HepG2 (cell line): Measurements from ENCODE around the gene ADSS1. TPM values are rescaled to one million over a fixed set of nuclear protein-coding genes. Genes with fewer than 3 reads are reported as not detected.
A peak's percentile ranks its signal among the peaks of the same experiment; 100 is the strongest.

ENCODE experiments used
- MATR3 ChIP-seq: sonication (generic); formaldehyde crosslinking; IDR thresholded peaks from 2 replicates; pipeline ENCODE4 v1.4.0; 2020; ENCODE audit warnings: missing genetic modification reagents
- PHF20 ChIP-seq: sonication (generic); formaldehyde crosslinking; IDR thresholded peaks from 2 replicates; pipeline ENCODE4 v1.5.0; 2020; ENCODE audit warnings: mild to moderate bottlenecking, missing genetic modification reagents
- RAD51 ChIP-seq: fragments of 450-650 bp; IDR thresholded peaks from 2 replicates; pipeline ENCODE4 v1.6.1; 2016; ENCODE audit warnings: borderline replicate concordance
- RBM22 ChIP-seq: fragments of 200-400 bp; formaldehyde crosslinking; optimal IDR thresholded peaks from 2 replicates; pipeline ENCODE3; 2017; ENCODE audit warnings: mild to moderate bottlenecking, low read length, moderate library complexity
- SNAPC2 ChIP-seq: sonication (generic); formaldehyde crosslinking; IDR thresholded peaks from 2 replicates; pipeline ENCODE4 v1.8.1; 2022; ENCODE audit warnings: mild to moderate bottlenecking, missing genetic modification reagents
- SRSF1 ChIP-seq: fragments of 200-400 bp; formaldehyde crosslinking; optimal IDR thresholded peaks from 2 replicates; pipeline ENCODE3; 2017; ENCODE audit warnings: mild to moderate bottlenecking, low read depth, low read length, moderate library complexity
- TARDBP ChIP-seq: sonication (generic); formaldehyde crosslinking; IDR thresholded peaks from 2 replicates; pipeline ENCODE4 v1.8.0; 2022; ENCODE audit warnings: mild to moderate bottlenecking, missing genetic modification reagents
- U2AF1 ChIP-seq: fragments of 200-400 bp; formaldehyde crosslinking; optimal IDR thresholded peaks from 2 replicates; pipeline ENCODE3; 2017; ENCODE audit warnings: mild to moderate bottlenecking, low read depth, low read length
- ZBTB42 ChIP-seq: sonication (generic); formaldehyde crosslinking; IDR thresholded peaks from 2 replicates; pipeline ENCODE4 v1.5.0; 2020; ENCODE audit warnings: mild to moderate bottlenecking, missing genetic modification reagents
- ZFP62 ChIP-seq: sonication (generic); formaldehyde crosslinking; IDR thresholded peaks from 2 replicates; pipeline ENCODE4 v1.4.0; 2020; ENCODE audit warnings: missing genetic modification reagents
- ZFP82 ChIP-seq: sonication (generic); formaldehyde crosslinking; IDR thresholded peaks from 2 replicates; pipeline ENCODE4 v1.5.1; 2020; ENCODE audit warnings: mild to moderate bottlenecking, missing genetic modification reagents, borderline replicate concordance
- ZNF841 ChIP-seq: sonication (generic); formaldehyde crosslinking; IDR thresholded peaks from 2 replicates; pipeline ENCODE4 v1.8.1; 2023; ENCODE audit warnings: missing genetic modification reagents, borderline replicate concordance
- polyA plus RNA-seq, 8 experiments: library from polyadenylated mRNA; depleted of rRNA in 3 of 8; stranded (reverse) in 7 of 8; unstranded in 1 of 8; fragments of >200 nt; fragmentation: Illumina TruSeq in 4 of 8; extraction: Trizol in 4 of 8; gene quantifications; 2 replicates each; pipeline versions ENCODE4 v1.2.1 to v1.2.3, GENCODE V29; 2011 to 2016; ENCODE audit warnings: low read depth in 4 of 8, missing spikeins in 1 of 8, mixed read lengths in 1 of 8; ENCODE audit not compliant: insufficient read depth in 1 of 8
- total RNA-seq, 5 experiments: library from RNA; depleted of rRNA; stranded (reverse); fragments of >200 nt; fragmentation: Illumina TruSeq; extraction: Trizol; gene quantifications; 2 replicates each; pipeline ENCODE4 v1.2.3, GENCODE V29; 2016; ENCODE audit warnings: low read depth in 1 of 5
- TF ChIP-seq, protein P1 (sequence below): sonication (generic); formaldehyde crosslinking; IDR thresholded peaks from 2 replicates; pipeline ENCODE4 v1.5.1; 2020; ENCODE audit warnings: mild to moderate bottlenecking, missing genetic modification reagents, moderate library complexity
- TF ChIP-seq, protein P2 (sequence below): sonication (generic); formaldehyde crosslinking; IDR thresholded peaks from 2 replicates; pipeline ENCODE4 v1.8.1; 2023; ENCODE audit warnings: missing genetic modification reagents, inconsistent platforms, borderline replicate concordance
- TF ChIP-seq, protein P3 (sequence below), 2 experiments: sonication (generic) in 1 of 2; formaldehyde crosslinking in 1 of 2; IDR thresholded peaks; 2 replicates each; pipeline versions ENCODE4 v1.5.1 to v1.6.1; 2011 to 2020; ENCODE audit warnings: borderline replicate concordance in 1 of 2, low read depth in 1 of 2, low read length in 1 of 2, mild to moderate bottlenecking in 1 of 2, missing genetic modification reagents in 1 of 2, moderate library complexity in 1 of 2
- TF ChIP-seq, protein P4 (sequence below): sonication (generic); formaldehyde crosslinking; IDR thresholded peaks from 2 replicates; pipeline ENCODE4 v1.4.0; 2020; ENCODE audit warnings: missing genetic modification reagents
- TF ChIP-seq, protein P5 (sequence below): sonication (generic); formaldehyde crosslinking; IDR thresholded peaks from 2 replicates; pipeline ENCODE4 v1.4.0; 2020; ENCODE audit warnings: missing genetic modification reagents, low read depth, mild to moderate bottlenecking, borderline replicate concordance
- TF ChIP-seq, protein P6 (sequence below): sonication (generic); formaldehyde crosslinking; IDR thresholded peaks from 2 replicates; pipeline ENCODE4 v1.8.0; 2022; ENCODE audit warnings: low read depth, missing genetic modification reagents
- TF ChIP-seq, protein P7 (sequence below): sonication (generic); IDR thresholded peaks from 2 replicates; pipeline ENCODE4 v1.6.1; 2016; ENCODE audit warnings: low read depth, borderline replicate concordance

ADSS1 gene
- total and polyA plus RNA-seq, 2 of the 13 experiments (the other 11 are each of a cell fraction or from before 2014, with no cell fraction given): 1.0 to 36.7 TPM

DNA sequence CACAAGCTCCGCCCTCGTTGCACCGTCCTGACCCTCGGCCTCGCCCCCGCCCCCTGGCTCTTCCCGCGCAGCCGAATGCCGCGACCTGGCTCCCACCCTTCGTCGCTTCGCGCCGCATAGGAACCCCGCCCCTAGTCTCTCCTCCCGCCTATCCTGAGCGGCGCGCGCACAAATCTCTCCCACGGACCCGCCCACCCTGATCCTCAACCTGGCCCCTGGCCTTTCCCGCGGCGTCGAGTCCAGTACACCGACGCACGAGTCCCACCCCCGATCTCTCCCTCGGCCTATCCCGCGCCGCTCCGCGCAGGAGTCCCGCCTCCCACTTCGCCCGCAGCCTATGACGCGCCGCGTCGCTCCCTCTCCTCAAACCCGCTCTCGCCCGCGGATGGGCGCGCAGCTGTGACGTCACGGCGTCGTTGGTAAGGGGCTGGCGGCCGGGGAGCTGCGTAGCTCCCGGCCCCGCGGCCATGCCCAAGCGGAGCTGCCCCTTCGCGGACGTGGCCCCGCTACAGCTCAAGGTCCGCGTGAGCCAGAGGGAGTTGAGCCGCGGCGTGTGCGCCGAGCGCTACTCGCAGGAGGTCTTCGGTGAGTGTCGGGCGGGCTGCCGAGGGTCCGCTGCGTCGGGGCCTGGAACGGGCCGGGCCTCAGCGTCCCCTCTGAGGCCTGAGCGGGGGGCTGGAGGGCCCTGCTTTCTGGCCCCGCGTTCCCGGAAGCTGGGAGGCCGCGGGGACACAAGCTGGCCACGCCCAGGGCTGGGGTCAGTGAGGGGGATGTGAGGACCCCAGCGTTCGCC lies 28.9 kb downstream of the ADSS1 start, which contains the start of gene SIVA1 (continued):
- TF ChIP-seq, protein P1, sequence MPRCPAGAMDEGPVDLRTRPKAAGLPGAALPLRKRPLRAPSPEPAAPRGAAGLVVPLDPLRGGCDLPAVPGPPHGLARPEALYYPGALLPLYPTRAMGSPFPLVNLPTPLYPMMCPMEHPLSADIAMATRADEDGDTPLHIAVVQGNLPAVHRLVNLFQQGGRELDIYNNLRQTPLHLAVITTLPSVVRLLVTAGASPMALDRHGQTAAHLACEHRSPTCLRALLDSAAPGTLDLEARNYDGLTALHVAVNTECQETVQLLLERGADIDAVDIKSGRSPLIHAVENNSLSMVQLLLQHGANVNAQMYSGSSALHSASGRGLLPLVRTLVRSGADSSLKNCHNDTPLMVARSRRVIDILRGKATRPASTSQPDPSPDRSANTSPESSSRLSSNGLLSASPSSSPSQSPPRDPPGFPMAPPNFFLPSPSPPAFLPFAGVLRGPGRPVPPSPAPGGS (CRISPR knock-in tag): peak; percentile 36; the same call in 1 of the 2 replicates
- TF ChIP-seq SNAPC2 (CRISPR knock-in tag): no peak
- TF ChIP-seq U2AF1: peak; percentile 42
- TF ChIP-seq SRSF1: no peak
- TF ChIP-seq, protein P2, sequence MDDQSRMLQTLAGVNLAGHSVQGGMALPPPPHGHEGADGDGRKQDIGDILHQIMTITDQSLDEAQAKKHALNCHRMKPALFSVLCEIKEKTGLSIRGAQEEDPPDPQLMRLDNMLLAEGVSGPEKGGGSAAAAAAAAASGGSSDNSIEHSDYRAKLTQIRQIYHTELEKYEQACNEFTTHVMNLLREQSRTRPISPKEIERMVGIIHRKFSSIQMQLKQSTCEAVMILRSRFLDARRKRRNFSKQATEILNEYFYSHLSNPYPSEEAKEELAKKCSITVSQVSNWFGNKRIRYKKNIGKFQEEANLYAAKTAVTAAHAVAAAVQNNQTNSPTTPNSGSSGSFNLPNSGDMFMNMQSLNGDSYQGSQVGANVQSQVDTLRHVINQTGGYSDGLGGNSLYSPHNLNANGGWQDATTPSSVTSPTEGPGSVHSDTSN (CRISPR knock-in tag): no peak
- no peak for TF ChIP-seq RAD51
- TF ChIP-seq RBM22: no peak
- TF ChIP-seq, protein P3, sequence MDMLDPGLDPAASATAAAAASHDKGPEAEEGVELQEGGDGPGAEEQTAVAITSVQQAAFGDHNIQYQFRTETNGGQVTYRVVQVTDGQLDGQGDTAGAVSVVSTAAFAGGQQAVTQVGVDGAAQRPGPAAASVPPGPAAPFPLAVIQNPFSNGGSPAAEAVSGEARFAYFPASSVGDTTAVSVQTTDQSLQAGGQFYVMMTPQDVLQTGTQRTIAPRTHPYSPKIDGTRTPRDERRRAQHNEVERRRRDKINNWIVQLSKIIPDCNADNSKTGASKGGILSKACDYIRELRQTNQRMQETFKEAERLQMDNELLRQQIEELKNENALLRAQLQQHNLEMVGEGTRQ (IDR thresholded peaks at IDR 0.05; ENCODE audit: low read depth, low read length): no peak
- TF ChIP-seq, protein P3 (CRISPR knock-in tag; IDR thresholded peaks at IDR 0.05; ENCODE audit: borderline replicate concordance): 0 out of 2 replicates have a peak, but pooled peaks have one; percentile 50
- peak; percentile 81 for TF ChIP-seq PHF20 (CRISPR knock-in tag)
- no peak for TF ChIP-seq ZBTB42 (CRISPR knock-in tag)
- TF ChIP-seq, protein P4, sequence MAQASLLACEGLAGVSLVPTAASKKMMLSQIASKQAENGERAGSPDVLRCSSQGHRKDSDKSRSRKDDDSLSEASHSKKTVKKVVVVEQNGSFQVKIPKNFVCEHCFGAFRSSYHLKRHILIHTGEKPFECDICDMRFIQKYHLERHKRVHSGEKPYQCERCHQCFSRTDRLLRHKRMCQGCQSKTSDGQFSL (CRISPR knock-in tag): no peak
- TF ChIP-seq, protein P5, sequence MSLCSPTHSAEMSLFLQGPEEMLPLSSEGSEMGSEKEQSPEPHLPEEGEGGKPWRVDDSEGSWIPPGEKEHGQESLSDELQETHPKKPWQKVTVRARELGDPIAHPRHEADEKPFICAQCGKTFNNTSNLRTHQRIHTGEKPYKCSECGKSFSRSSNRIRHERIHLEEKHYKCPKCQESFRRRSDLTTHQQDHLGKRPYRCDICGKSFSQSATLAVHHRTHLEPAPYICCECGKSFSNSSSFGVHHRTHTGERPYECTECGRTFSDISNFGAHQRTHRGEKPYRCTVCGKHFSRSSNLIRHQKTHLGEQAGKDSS (CRISPR knock-in tag): peak; percentile 66; the same call in 1 of the 2 replicates
- TF ChIP-seq ZNF841 (CRISPR knock-in tag): 0 out of 2 replicates have a peak, but pooled peaks have one; percentile 75
- no peak for TF ChIP-seq MATR3 (CRISPR knock-in tag)
- TF ChIP-seq ZFP62: 0 out of 2 replicates have a peak, but pooled peaks have one; percentile 16
- peak; percentile 59; the same call in 1 of the 2 replicates for TF ChIP-seq ZFP82 (CRISPR knock-in tag)
- TF ChIP-seq, protein P6, sequence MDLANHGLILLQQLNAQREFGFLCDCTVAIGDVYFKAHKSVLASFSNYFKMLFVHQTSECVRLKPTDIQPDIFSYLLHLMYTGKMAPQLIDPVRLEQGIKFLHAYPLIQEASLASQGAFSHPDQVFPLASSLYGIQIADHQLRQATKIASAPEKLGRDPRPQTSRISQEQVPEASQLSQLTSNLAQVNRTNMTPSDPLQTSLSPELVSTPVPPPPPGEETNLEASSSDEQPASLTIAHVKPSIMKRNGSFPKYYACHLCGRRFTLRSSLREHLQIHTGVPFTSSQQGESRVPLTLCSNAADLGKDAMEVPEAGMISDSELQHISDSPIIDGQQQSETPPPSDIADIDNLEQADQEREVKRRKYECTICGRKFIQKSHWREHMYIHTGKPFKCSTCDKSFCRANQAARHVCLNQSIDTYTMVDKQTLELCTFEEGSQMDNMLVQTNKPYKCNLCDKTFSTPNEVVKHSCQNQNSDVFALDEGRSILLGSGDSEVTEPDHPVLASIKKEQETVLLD (CRISPR knock-in tag): peak; percentile 29; the same call in 1 of the 2 replicates
- TF ChIP-seq, protein P7, sequence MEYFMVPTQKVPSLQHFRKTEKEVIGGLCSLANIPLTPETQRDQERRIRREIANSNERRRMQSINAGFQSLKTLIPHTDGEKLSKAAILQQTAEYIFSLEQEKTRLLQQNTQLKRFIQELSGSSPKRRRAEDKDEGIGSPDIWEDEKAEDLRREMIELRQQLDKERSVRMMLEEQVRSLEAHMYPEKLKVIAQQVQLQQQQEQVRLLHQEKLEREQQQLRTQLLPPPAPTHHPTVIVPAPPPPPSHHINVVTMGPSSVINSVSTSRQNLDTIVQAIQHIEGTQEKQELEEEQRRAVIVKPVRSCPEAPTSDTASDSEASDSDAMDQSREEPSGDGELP: peak; percentile 24; the same call in 1 of the 2 replicates
- peak; percentile 45; the same call in 1 of the 2 replicates for TF ChIP-seq TARDBP
